A549 (cell line): Measurements from ENCODE around the gene GINS1.
"Not testable (repeated sequence)": the region's sequence is repeated elsewhere in the genome, so short reads cannot be mapped to it uniquely, and the experiment has no call there.

Experiments
- CTCF ChIP-seq: fragments of >200 bp; sonication (Bioruptor Twin); formaldehyde crosslinking; IDR thresholded peaks from 3 replicates; pipeline ENCODE4 v1.5.1; 2016
- EHF ChIP-seq: fragments of 250-450 bp; sonication (Bioruptor Pico); IDR thresholded peaks from 2 replicates; pipeline ENCODE4 v1.5.0; 2020; ENCODE audit warnings: mild to moderate bottlenecking
- POLR2A ChIP-seq: IDR thresholded peaks from 2 replicates; pipeline ENCODE4 v1.6.1; 2012; ENCODE audit warnings: mild to moderate bottlenecking, low read length
- RAD21 ChIP-seq, 2 experiments: fragments of >200 bp in 1 of 2; sonication (Bioruptor Twin) in 1 of 2; formaldehyde crosslinking in 1 of 2; IDR thresholded peaks in 1 of 2; conservative IDR thresholded peaks in 1 of 2; 2 replicates in 1 of 2; 3 replicates in 1 of 2; pipeline ENCODE4 v1.6.1; 2012 to 2018; ENCODE audit warnings: inconsistent platforms in 1 of 2
- SMC3 ChIP-seq: fragments of >200 bp; sonication (Bioruptor Twin); formaldehyde crosslinking; IDR thresholded peaks from 3 replicates; pipeline ENCODE4 v1.6.1; 2018; ENCODE audit warnings: inconsistent platforms
- TP53 ChIP-seq: fragments of 250-450 bp; sonication (Bioruptor Pico); IDR thresholded peaks from 2 replicates; pipeline ENCODE4 v1.5.0; 2021; ENCODE audit warnings: mild to moderate bottlenecking, moderate library complexity
- USF2 ChIP-seq: fragments of 450-650 bp; IDR thresholded peaks from 2 replicates; pipeline ENCODE4 v1.6.1; 2014; ENCODE audit warnings: antibody characterized with exemption
- ZSCAN20 ChIP-seq: fragments of 250-450 bp; sonication (Bioruptor Pico); IDR thresholded peaks from 2 replicates; pipeline ENCODE4 v1.8.0; 2022; ENCODE audit warnings: mild to moderate bottlenecking, moderate library complexity
- TF ChIP-seq, protein P1 (sequence below): IDR thresholded peaks from 2 replicates; pipeline ENCODE4 v1.6.1; 2012
- TF ChIP-seq, protein P2 (sequence below): IDR thresholded peaks from 2 replicates; pipeline ENCODE4 v1.6.1; 2012

- not testable (repeated sequence) for TF ChIP-seq USF2; CTCF; SMC3; EHF (CRISPR knock-in tag); RAD21 (conservative IDR thresholded peaks at IDR 0.05 in 1 of 2, IDR thresholded peaks at IDR 0.05 in 1 of 2); TP53; POLR2A; ZSCAN20 (CRISPR knock-in tag)
- TF ChIP-seq, protein P1, sequence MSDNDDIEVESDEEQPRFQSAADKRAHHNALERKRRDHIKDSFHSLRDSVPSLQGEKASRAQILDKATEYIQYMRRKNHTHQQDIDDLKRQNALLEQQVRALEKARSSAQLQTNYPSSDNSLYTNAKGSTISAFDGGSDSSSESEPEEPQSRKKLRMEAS = not testable (repeated sequence)
- TF ChIP-seq, protein P2, sequence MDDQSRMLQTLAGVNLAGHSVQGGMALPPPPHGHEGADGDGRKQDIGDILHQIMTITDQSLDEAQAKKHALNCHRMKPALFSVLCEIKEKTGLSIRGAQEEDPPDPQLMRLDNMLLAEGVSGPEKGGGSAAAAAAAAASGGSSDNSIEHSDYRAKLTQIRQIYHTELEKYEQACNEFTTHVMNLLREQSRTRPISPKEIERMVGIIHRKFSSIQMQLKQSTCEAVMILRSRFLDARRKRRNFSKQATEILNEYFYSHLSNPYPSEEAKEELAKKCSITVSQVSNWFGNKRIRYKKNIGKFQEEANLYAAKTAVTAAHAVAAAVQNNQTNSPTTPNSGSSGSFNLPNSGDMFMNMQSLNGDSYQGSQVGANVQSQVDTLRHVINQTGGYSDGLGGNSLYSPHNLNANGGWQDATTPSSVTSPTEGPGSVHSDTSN = not testable (repeated sequence)
Measured at GRCh38 chr20:25400291-25400732, 7.2 kb upstream of the GINS1 start.
